PFSK-1 (cell line): ENCODE measurements around the gene SHH.

Experiments
- FOXP2 ChIP-seq: optimal IDR thresholded peaks from 2 replicates; pipeline ENCODE3; 2011; ENCODE audit warnings: borderline replicate concordance, control low read depth, inconsistent platforms; ENCODE audit not compliant: insufficient read depth; ENCODE audit errors: extremely low read length, extremely low read depth
- POLR2AphosphoS5 ChIP-seq: IDR thresholded peaks from 2 replicates; pipeline ENCODE4 v1.6.1; 2012; ENCODE audit warnings: low read depth, mild to moderate bottlenecking, control low read depth, low read length, moderate library complexity
- SIN3A ChIP-seq: IDR thresholded peaks from 2 replicates; pipeline ENCODE4 v1.6.1; 2012; ENCODE audit warnings: mild to moderate bottlenecking, low read length, moderate library complexity, borderline replicate concordance; ENCODE audit not compliant: insufficient read depth
- TAF1 ChIP-seq: IDR thresholded peaks from 2 replicates; pipeline ENCODE4 v1.6.1; 2012; ENCODE audit warnings: low read length, control low read depth, borderline replicate concordance; ENCODE audit not compliant: insufficient read depth
- TF ChIP-seq, protein P1 (sequence below), 2 experiments: IDR thresholded peaks; 2 replicates each; pipeline versions ENCODE4 v1.6.1 to v1.8.0; 2011 to 2012; ENCODE audit warnings: low read depth in 2 of 2, low read length in 2 of 2, control low read depth in 1 of 2, inconsistent platforms in 1 of 2, mild to moderate bottlenecking in 1 of 2, moderate library complexity in 1 of 2; ENCODE audit not compliant: insufficient read depth in 1 of 2

Gene SHH

DNA sequence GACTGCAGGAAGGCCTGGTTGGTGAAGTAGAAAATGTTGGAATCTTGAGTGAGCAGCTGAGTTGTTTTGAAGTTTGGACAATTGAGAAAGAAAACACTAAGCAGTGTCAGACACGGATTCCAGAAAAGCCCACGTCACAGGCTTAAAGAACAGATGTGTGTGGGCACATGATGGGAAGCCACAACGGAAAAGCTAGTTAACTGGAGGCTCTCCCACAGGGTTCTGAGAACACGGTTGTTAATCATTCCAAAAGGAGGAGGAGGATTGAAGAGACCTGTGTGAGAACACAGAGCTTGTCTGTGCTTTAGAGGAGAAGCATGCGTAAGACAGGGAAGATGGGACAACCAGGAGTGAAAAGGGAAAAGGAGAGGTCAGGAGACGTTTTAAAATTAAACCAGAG is 42.6 kb downstream of the SHH start:
- TF ChIP-seq FOXP2 = no peak
- TF ChIP-seq, protein P1, sequence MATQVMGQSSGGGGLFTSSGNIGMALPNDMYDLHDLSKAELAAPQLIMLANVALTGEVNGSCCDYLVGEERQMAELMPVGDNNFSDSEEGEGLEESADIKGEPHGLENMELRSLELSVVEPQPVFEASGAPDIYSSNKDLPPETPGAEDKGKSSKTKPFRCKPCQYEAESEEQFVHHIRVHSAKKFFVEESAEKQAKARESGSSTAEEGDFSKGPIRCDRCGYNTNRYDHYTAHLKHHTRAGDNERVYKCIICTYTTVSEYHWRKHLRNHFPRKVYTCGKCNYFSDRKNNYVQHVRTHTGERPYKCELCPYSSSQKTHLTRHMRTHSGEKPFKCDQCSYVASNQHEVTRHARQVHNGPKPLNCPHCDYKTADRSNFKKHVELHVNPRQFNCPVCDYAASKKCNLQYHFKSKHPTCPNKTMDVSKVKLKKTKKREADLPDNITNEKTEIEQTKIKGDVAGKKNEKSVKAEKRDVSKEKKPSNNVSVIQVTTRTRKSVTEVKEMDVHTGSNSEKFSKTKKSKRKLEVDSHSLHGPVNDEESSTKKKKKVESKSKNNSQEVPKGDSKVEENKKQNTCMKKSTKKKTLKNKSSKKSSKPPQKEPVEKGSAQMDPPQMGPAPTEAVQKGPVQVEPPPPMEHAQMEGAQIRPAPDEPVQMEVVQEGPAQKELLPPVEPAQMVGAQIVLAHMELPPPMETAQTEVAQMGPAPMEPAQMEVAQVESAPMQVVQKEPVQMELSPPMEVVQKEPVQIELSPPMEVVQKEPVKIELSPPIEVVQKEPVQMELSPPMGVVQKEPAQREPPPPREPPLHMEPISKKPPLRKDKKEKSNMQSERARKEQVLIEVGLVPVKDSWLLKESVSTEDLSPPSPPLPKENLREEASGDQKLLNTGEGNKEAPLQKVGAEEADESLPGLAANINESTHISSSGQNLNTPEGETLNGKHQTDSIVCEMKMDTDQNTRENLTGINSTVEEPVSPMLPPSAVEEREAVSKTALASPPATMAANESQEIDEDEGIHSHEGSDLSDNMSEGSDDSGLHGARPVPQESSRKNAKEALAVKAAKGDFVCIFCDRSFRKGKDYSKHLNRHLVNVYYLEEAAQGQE (IDR thresholded peaks at IDR 0.05; ENCODE audit: insufficient read depth in 1 of 2, low read depth in 2 of 2, low read length in 2 of 2) = no peak
- TF ChIP-seq TAF1 = no peak
- TF ChIP-seq SIN3A = no peak
- no peak for TF ChIP-seq POLR2AphosphoS5

DNA sequence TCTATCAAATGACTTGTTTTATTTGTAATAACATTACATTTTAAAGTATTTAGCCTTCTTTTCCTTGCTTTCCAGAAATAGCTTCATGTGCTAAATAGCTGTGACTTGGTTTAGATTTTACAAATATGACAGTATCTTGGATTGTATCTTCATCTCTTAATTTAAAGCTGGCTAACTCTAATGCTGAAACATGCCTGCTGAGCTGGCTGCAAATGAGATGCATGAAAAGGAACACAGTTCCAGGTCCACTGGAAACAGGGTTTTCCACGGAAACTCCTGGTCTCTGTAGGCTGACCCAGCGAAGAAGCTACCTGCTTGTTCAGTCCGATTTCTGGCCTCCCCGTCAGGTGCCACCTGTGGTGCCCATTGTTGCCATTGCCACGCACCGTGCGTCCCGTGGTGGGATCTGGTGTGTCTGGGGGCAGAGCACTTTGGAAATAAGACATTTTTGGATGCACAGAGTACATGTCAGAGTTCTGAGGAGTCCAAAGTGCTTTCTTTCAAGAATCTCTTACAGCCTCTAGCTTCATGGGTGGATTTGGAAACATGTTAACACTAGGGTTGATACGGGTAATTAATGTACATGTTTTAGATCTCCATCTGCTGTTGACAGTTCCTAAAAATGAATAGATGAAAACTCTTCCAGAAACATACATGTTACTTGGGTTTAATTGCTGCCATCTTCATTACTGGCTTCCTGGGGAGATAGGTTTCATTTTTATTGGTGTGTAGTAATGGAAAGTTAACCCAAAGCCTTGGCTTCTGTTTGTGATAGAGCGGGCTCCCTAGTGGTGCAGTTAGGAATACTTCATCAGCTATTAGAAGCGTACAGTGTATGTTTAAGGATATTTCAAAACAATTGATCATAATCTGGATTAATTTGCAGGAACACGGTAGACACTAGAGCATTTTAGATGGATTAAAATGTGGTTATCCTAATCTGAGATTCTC is 45.0 kb downstream of the SHH start:
- TF ChIP-seq FOXP2 = no peak

DNA sequence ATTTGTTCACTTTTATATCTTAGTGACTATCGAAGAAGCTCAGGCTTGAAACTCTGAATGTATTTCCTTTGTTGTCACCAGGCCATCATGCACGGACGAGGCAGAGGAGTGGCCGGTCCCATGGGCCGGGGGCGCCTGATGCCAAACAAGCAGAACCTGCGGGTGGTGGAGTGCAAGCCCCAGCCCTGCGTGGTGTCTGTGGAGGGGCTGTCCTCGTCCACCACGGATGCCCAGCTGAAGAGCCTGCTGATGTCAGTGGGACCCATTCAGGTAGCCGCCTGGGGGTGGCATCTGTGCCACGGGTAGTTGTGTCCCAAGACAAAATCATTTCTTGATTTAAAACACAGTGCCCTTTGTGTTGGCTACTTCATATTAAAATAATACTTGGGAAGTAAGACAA is 45.9 kb downstream of the SHH start:
- TF ChIP-seq, protein P1 (IDR thresholded peaks at IDR 0.05; ENCODE audit: insufficient read depth in 1 of 2, low read depth in 2 of 2, low read length in 2 of 2) = no peak
- TF ChIP-seq FOXP2 (no peak), POLR2AphosphoS5 (no peak), SIN3A (no peak), TAF1 (no peak)

DNA sequence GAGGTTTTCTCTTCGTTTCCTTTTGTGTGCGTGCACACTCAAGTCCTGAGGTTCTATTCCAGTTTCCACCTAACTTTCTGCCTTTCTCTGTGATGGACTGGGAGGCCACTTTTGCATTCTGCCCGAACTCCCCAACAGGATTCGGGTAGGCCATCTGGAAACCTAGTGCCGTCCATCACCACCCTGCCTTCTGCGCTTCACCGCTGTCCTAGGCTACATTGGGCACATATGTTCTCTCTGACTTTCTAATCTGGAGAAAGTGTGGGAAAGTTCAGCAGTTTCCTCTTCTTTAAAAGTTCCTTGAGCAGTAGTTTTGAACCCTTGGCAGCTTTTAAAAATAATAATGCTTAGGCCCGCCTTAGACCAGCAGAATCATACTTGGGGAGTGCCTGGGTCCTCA is 46.8 kb downstream of the SHH start:
- TF ChIP-seq TAF1 = no peak
- TF ChIP-seq FOXP2 = no peak
- TF ChIP-seq, protein P1 (IDR thresholded peaks at IDR 0.05; ENCODE audit: insufficient read depth in 1 of 2, low read depth in 2 of 2, low read length in 2 of 2) = no peak
- TF ChIP-seq POLR2AphosphoS5 = no peak
- TF ChIP-seq SIN3A = no peak

DNA sequence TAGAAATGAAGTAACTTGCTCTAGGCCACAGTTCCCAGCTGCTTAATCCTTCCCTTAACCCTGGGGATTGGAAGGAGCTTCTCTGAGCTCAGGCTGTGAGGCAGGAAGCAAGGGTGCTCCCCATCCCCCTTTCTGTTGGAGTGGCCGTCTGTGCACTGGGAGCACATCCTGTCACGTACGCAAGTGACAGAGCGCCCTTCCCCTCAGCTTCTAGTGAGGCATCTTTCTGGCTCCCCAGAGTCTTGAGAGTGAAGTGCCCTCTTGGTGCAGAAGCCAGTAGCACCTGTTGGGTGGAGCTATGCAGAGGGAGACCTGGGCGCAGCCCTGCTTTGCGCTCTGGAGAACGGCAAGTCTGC is 47.8 kb downstream of the SHH start:
- TF ChIP-seq, protein P1 (IDR thresholded peaks at IDR 0.05; ENCODE audit: insufficient read depth in 1 of 2, low read depth in 2 of 2, low read length in 2 of 2) = 0 out of 4 replicates have a peak, but pooled peaks of 1 of the 2 experiments have one; percentile 2
- no peak for TF ChIP-seq TAF1
- no peak for TF ChIP-seq POLR2AphosphoS5
